GM12801 (cell line): Measurements from ENCODE around the gene DFFB.

ENCODE experiments used
- TF ChIP-seq, protein P1 (sequence below): IDR thresholded peaks from one replicate; pipeline ENCODE4 v1.5.1; 2011; ENCODE audit warnings: control low read depth; ENCODE audit not compliant: insufficient read length; ENCODE audit errors: extremely low read depth

Gene DFFB

DNA sequence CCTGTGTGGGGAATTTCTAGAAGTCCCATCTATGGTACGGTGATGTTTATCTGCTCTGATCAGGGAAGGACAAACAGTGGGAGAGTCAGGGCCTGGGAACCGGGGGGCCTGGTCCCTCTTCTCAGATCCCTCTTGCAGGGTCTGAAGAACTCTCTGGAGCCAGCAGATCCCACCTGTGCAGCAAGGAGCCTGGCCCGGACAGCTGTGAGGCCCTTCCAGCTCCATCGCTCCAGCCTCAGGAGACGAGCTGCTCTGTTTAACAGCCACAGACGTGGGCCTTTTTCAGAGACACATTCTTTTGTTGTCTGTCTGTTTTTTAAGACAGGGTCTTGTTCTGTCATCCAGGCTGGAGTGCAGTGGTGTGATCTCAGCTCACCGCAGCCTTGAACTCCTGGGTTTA is 28.3 kb downstream of the DFFB start:
- TF ChIP-seq, protein P1, sequence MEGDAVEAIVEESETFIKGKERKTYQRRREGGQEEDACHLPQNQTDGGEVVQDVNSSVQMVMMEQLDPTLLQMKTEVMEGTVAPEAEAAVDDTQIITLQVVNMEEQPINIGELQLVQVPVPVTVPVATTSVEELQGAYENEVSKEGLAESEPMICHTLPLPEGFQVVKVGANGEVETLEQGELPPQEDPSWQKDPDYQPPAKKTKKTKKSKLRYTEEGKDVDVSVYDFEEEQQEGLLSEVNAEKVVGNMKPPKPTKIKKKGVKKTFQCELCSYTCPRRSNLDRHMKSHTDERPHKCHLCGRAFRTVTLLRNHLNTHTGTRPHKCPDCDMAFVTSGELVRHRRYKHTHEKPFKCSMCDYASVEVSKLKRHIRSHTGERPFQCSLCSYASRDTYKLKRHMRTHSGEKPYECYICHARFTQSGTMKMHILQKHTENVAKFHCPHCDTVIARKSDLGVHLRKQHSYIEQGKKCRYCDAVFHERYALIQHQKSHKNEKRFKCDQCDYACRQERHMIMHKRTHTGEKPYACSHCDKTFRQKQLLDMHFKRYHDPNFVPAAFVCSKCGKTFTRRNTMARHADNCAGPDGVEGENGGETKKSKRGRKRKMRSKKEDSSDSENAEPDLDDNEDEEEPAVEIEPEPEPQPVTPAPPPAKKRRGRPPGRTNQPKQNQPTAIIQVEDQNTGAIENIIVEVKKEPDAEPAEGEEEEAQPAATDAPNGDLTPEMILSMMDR: no peak

- TF ChIP-seq, protein P1: no peak
These were observed 28.9 kb downstream of the DFFB start for GRCh38 chr1:3886106-3886670.

- TF ChIP-seq, protein P1: no peak
These were observed 29.4 kb downstream of the DFFB start for GRCh38 chr1:3886691-3887090.

DNA sequence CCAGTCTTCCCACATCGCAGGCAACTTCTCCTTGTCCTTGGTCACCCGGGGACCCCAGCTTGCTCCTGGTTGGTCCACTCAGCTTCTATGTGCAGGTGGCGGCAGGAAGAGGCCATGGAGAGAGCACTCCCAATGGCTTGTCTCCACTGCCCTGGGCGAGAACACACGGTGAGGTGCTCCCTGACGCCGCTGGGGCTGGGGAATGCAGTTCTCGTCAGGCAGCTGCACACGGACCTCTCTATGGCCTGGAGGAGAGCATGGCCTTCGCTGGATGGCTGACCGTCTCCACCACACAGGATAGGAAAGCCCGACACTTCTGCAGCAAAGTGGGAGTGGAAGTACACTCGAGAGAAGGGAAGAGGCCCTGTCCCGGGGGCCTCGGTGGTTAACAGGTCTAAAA is 31.0 kb downstream of the DFFB start:
- TF ChIP-seq, protein P1: no peak

- TF ChIP-seq, protein P1: no peak
These were observed 32.7 kb downstream of the DFFB start for GRCh38 chr1:3889936-3890335.

DNA sequence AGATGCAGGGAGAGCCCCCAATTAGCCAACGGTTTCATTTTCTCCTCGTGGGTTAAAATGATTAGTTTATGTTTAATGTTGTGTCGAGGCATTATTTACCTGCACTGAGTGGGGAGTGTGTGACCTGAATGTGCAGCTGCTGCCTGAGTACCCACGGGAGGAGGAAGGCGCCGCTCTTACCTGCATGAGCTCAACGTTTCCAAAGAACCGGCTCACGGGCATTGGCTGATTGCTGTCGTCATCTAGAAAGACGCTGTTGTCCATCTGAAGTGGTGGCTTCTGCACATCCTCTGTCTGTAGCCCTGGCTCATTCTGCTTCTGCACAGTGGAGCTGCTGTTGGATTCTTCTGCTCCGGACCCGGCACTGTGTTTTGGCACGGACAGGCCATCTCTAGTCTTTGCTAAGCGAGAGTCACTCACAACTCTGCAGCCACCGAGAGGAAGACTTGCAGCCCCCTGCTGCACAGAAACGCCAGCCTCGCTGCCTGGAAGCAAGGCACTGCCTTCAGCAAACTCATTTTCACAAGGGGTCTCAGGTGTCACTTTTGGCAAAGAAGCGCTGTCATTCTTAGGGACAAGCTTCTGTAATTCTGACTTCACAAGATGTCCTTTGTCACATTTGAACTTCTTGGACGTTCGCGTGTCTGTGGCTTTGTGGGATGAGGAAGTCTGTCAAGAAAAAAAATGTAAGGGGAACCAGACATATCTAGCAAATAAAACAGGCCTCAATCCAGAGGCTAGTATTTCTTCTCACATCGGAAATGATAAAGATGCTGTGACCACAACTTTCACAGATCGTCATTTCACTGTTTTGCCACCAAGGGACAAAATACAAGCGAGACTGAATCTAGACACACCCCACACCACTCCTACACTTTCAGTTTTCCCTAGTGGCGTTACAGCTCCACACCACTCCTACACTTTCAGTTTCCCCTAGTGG is 33.4 kb downstream of the DFFB start:
- TF ChIP-seq, protein P1: no peak

- TF ChIP-seq, protein P1: no peak
These were observed 34.1 kb downstream of the DFFB start for GRCh38 chr1:3891329-3891865.
